Activated CD4-positive, alpha-beta T cell treated with anti-CD3 and anti-CD28 coated beads, Interleukin-2, amount 50 U/mL, for 1 hour (primary cell): ENCODE data around the gene MAPK7.

Experiments
- DNase-seq: peaks from one replicate; pipeline ENCODE4 v3.0.0-alpha.2; 2020

Gene MAPK7

GRCh38 chr17:19402171-19402570 lies 23.9 kb downstream of the MAPK7 start:
- DNase-seq: no peak

- DNase-seq: no peak
Observed at GRCh38 chr17:19403021-19403420, 24.7 kb downstream of the MAPK7 start.

- DNase-seq: no peak
Observed at GRCh38 chr17:19404264-19404663, 26.0 kb downstream of the MAPK7 start.

GRCh38 chr17:19405114-19405513 lies 26.8 kb downstream of the MAPK7 start:
- DNase-seq: no peak

GRCh38 chr17:19407601-19408345 lies 29.5 kb downstream of the MAPK7 start:
- DNase-seq: no peak

- no peak for DNase-seq
Observed at GRCh38 chr17:19408346-19408710, 30.0 kb downstream of the MAPK7 start.

GRCh38 chr17:19409066-19409465 lies 30.8 kb downstream of the MAPK7 start:
- no peak for DNase-seq

GRCh38 chr17:19409509-19409908 lies 31.2 kb downstream of the MAPK7 start:
- DNase-seq: no peak

GRCh38 chr17:19410091-19410490 lies 31.8 kb downstream of the MAPK7 start:
- DNase-seq: no peak

GRCh38 chr17:19410875-19411620 lies 32.8 kb downstream of the MAPK7 start, which contains the start of gene RNF112:
Gene RNF112, plus strand, starts transcription at chr17:19411232. Its CDS starts 177 bp downstream, at chr17:19411409.
- no peak for DNase-seq

GRCh38 chr17:19411631-19412030 lies 33.3 kb downstream of the MAPK7 start:
- DNase-seq: no peak

GRCh38 chr17:19412510-19412909 lies 34.2 kb downstream of the MAPK7 start:
- no peak for DNase-seq

- no peak for DNase-seq
Observed at GRCh38 chr17:19412984-19413383, 34.7 kb downstream of the MAPK7 start.

GRCh38 chr17:19413761-19414160 lies 35.5 kb downstream of the MAPK7 start:
- DNase-seq: no peak

- no peak for DNase-seq
Observed at GRCh38 chr17:19414396-19415280, 36.3 kb downstream of the MAPK7 start.

GRCh38 chr17:19415311-19415710 lies 37.0 kb downstream of the MAPK7 start:
- no peak for DNase-seq

- no peak for DNase-seq
Observed at GRCh38 chr17:19415806-19416775, 37.8 kb downstream of the MAPK7 start.

GRCh38 chr17:19417611-19418010 lies 39.3 kb downstream of the MAPK7 start:
- DNase-seq: no peak

GRCh38 chr17:19418251-19418992 lies 40.1 kb downstream of the MAPK7 start:
- no peak for DNase-seq

- DNase-seq: no peak
Observed at GRCh38 chr17:19421219-19421618, 42.9 kb downstream of the MAPK7 start.

- no peak for DNase-seq
Observed at GRCh38 chr17:19421926-19422325, 43.6 kb downstream of the MAPK7 start.
